Urinary bladder (tissue), 4 donors: ENCODE measurements around the gene DDRGK1. TPM values are rescaled to one million over a fixed set of nuclear protein-coding genes. Genes with fewer than 3 reads are reported as not detected.

Source experiments
- DNase-seq: peaks from one replicate; pipeline ENCODE4 v3.0.0-alpha.2; 2015; ENCODE audit errors: extremely low spot score
- H3K27ac ChIP-seq: one replicate; pipeline ENCODE4 v1.5.1; 2013; ENCODE audit warnings: low read depth, mild to moderate bottlenecking, moderate library complexity
- H3K36me3 ChIP-seq: one replicate; pipeline ENCODE4 v1.6.1; 2013; ENCODE audit warnings: mild to moderate bottlenecking, moderate library complexity; ENCODE audit not compliant: insufficient read depth
- H3K4me1 ChIP-seq: one replicate; pipeline ENCODE4 v1.6.1; 2013; ENCODE audit warnings: mild to moderate bottlenecking, moderate library complexity; ENCODE audit not compliant: insufficient read depth
- H3K4me3 ChIP-seq: one replicate; pipeline ENCODE4 v1.5.1; 2013; ENCODE audit warnings: low read depth, low read length
- WGBS: extraction: QIAGEN DNeasy Blood & Tissue Kit; methylation state at CpG from one replicate; pipeline ENCODE4 v1.1.7; 2013; 5-methylcytosine and 5-hydroxymethylcytosine counted together
- polyA plus RNA-seq: library from polyadenylated mRNA; stranded (reverse); fragments of 200-250 nt; gene quantifications from one replicate; pipeline ENCODE4 v1.2.3, GENCODE V29; 2013
- total RNA-seq: library from RNA; depleted of rRNA; stranded (reverse); fragments of >200 nt; gene quantifications from one replicate; pipeline ENCODE4 v1.2.3, GENCODE V29; 2014
- donor health status: healthy with polysubstance abuse.
- donor health status: healthy.

Gene DDRGK1
- total and polyA plus RNA-seq, 2 donors: 14.8 to 76.3 TPM

- H3K27ac ChIP-seq: no peak overlapping the region
- WGBS: 17% methylated on average over 13 of the region's 13 CpGs
Measured at GRCh38 chr20:3174442-3175261, 29.8 kb downstream of the DDRGK1 start.

GRCh38 chr20:3173610-3174441, 30.7 kb downstream of the DDRGK1 start:
- H3K36me3 ChIP-seq: no peaks in the 10 kb centered on the region
- H3K4me1 ChIP-seq: no peaks in the 10 kb centered on the region
- under 1% methylated on average over 84 of the region's 84 CpGs for WGBS
- peak; percentile 65 for DNase-seq
- H3K4me3 ChIP-seq: peak overlapping the region; percentile 64
- H3K27ac ChIP-seq: peak overlapping the region; percentile 14

More at GRCh38 chr20:3174442-3175261, 29.8 kb downstream of the DDRGK1 start:
- no peaks in the 10 kb centered on the region for H3K4me1 ChIP-seq
- H3K4me3 ChIP-seq: peak overlapping the region; percentile 64
- no peaks in the 10 kb centered on the region for H3K36me3 ChIP-seq
- DNase-seq: no peak

- Histone ChIP-seq H3K27ac (peak within 1 kb of the TSS; percentile 55), H3K4me1 (no peaks in the 10 kb centered on the region), H3K4me3 (peak within 1 kb of the TSS; percentile 64), H3K36me3 (no peaks in the 10 kb centered on the region)
- under 1% methylated on average over 61 of the region's 62 CpGs for WGBS
- peak; percentile 23 for DNase-seq
Measured at GRCh38 chr20:3172933-3173609, 31.4 kb downstream of the DDRGK1 start, which contains the start of gene LZTS3. TSS of gene LZTS3 (minus strand) at chr20:3173549. CDS start at chr20:3167163, 6,386 bp downstream.

- Histone ChIP-seq H3K36me3 (no peaks in the 10 kb centered on the region), H3K4me1 (no peaks in the 10 kb centered on the region), H3K4me3 (peak overlapping the region; percentile 64), H3K27ac (no peak overlapping the region)
- WGBS: 23% methylated on average over 5 of the region's 5 CpGs
- DNase-seq: no peak
Measured at GRCh38 chr20:3172126-3172932, 32.2 kb downstream of the DDRGK1 start.

GRCh38 chr20:3171391-3172125, 32.9 kb downstream of the DDRGK1 start:
- Histone ChIP-seq H3K4me1 (no peaks in the 10 kb centered on the region), H3K4me3 (no peak overlapping the region), H3K36me3 (no peaks in the 10 kb centered on the region), H3K27ac (no peak overlapping the region)
- no peak for DNase-seq
- WGBS: 78% methylated on average over 14 of the region's 14 CpGs

GRCh38 chr20:3168829-3169590, 35.5 kb downstream of the DDRGK1 start:
- no peak overlapping the region for H3K4me3 ChIP-seq
- no peaks in the 10 kb centered on the region for H3K36me3 ChIP-seq
- no peak overlapping the region for H3K27ac ChIP-seq
- 90% methylated on average over 7 of the region's 7 CpGs for WGBS
- no peak for DNase-seq
- no peaks in the 10 kb centered on the region for H3K4me1 ChIP-seq

GRCh38 chr20:3168079-3168828, 36.2 kb downstream of the DDRGK1 start:
- no peak for DNase-seq

GRCh38 chr20:3167738-3168078, 36.8 kb downstream of the DDRGK1 start:
- H3K4me1 ChIP-seq: no peaks in the 10 kb centered on the region
- WGBS: 55% methylated on average over 25 of the region's 25 CpGs
- H3K4me3 ChIP-seq: no peak overlapping the region
- no peak overlapping the region for H3K27ac ChIP-seq
- no peak for DNase-seq
- no peaks in the 10 kb centered on the region for H3K36me3 ChIP-seq

More at GRCh38 chr20:3168079-3168828, 36.2 kb downstream of the DDRGK1 start:
- no peaks in the 10 kb centered on the region for H3K36me3 ChIP-seq
- H3K4me3 ChIP-seq: no peak overlapping the region
- no peaks in the 10 kb centered on the region for H3K4me1 ChIP-seq
- 38% methylated on average over 39 of the region's 39 CpGs for WGBS
- H3K27ac ChIP-seq: no peak overlapping the region

GRCh38 chr20:3166913-3167342, 37.6 kb downstream of the DDRGK1 start:
- 94% methylated on average over 16 of the region's 16 CpGs for WGBS
- no peaks in the 10 kb centered on the region for H3K36me3 ChIP-seq
- DNase-seq: no peak
- no peak overlapping the region for H3K27ac ChIP-seq
- no peak overlapping the region for H3K4me3 ChIP-seq
- no peaks in the 10 kb centered on the region for H3K4me1 ChIP-seq

- DNase-seq: no peak
- Histone ChIP-seq H3K36me3 (no peaks in the 10 kb centered on the region), H3K4me1 (no peaks in the 10 kb centered on the region), H3K27ac (no peak overlapping the region), H3K4me3 (no peak overlapping the region)
- 97% methylated on average over 13 of the region's 13 CpGs for WGBS
Measured at GRCh38 chr20:3166338-3166912, 38.1 kb downstream of the DDRGK1 start.
